GM18526 (cell line): ENCODE results near the gene PUS7.

ENCODE experiments used
- POLR2A ChIP-seq: IDR thresholded peaks from 3 replicates; pipeline ENCODE4 v1.6.1; 2011; ENCODE audit not compliant: insufficient read length; ENCODE audit errors: extremely low read depth

The PUS7 gene

DNA sequence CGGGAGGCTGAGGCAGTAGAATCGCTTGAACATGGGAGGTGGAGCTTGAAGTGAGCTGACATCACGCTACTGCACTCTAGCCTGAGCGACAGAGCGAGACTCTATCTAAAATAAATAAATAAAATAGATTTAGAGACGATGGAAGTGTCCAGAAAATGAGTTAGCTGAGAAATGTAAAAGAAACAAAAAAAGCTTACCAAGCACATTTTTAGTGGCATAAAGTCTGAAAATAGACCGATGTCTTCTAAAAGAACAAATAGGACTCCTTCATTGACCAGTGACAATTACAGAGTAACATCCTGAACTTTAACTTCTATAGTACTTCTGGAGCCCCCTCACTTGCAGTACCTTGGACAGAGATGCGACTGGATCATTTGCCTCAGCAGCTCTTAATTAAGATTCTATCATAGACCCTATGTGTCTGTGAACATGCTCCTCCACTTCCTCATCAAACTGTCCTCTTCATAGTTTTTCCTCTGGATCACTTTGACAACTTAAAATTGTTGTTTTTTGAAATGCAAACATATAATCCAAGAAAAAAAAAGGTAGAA, 108.1 kb downstream of the PUS7 start:
- TF ChIP-seq POLR2A = no peak

GRCh38 chr7:105408791-105409410, 113.2 kb downstream of the PUS7 start:
- no peak for TF ChIP-seq POLR2A
